ENCODE measurements around the gene FGR. TPM values are rescaled to one million over a fixed set of nuclear protein-coding genes. Genes with fewer than 3 reads are reported as not detected.

Gene FGR
- total and polyA plus RNA-seq, 2 of the 13 experiments (the other 11 are each of a cell fraction or from before 2014, with no cell fraction given) = not detected

DNA sequence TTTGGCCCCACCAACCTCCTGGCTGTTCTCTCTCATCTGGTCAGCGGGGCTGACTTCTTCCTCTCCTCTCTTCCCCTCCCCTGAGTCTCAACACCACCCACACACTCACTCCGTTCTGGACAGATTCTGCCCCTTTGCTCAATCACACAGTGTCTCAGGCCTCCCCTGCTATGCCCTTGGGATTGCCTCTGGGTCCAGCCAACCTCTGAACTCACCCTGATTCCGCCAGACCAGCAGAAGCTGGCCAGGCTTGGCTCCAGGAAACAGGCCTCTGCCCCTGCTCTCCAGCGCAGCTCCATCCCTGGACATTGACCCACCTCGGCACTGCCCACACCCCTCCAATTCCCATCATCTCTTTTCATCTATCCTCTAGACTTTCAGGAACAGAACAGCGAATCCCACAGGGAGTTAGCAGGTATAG is 53.2 kb downstream of the FGR start (continued):
- TF ChIP-seq MTA1 (CRISPR knock-in tag; IDR thresholded peaks at IDR 0.05; ENCODE audit: borderline replicate concordance) (peak; percentile 79; the same call in 1 of the 2 replicates), RBAK (CRISPR knock-in tag; IDR thresholded peaks at IDR 0.05) (no peak), ZNF234 (CRISPR knock-in tag; conservative IDR thresholded peaks at IDR 0.05) (no peak), ZNF382 (CRISPR knock-in tag; IDR thresholded peaks at IDR 0.05; ENCODE audit: borderline replicate concordance) (no peak), NFRKB (IDR thresholded peaks at IDR 0.05) (no peak), MXI1 (IDR thresholded peaks at IDR 0.05; ENCODE audit: borderline replicate concordance, low read depth, low read length) (no peak), HNF4A (CRISPR knock-in tag; IDR thresholded peaks at IDR 0.05) (peak; percentile 87), ZNF598 (CRISPR knock-in tag; IDR thresholded peaks at IDR 0.05; ENCODE audit: borderline replicate concordance) (0 out of 2 replicates have a peak, but pooled peaks have one; percentile 50), EHMT2 (IDR thresholded peaks at IDR 0.05; ENCODE audit: borderline replicate concordance, low read depth, low read length) (no peak), LCORL (IDR thresholded peaks at IDR 0.05) (no peak), LCORL (CRISPR knock-in tag; IDR thresholded peaks at IDR 0.05) (peak; percentile 48; the same call in 1 of the 2 replicates), HDAC2 (CRISPR knock-in tag; IDR thresholded peaks at IDR 0.05) (peak; percentile 65; the same call in 1 of the 2 replicates), HDAC1 (CRISPR knock-in tag; IDR thresholded peaks at IDR 0.05) (0 out of 2 replicates have a peak, but pooled peaks have one; percentile 21), CEBPG (CRISPR knock-in tag; IDR thresholded peaks at IDR 0.05) (peak; percentile 11; the same call in 1 of the 2 replicates), ZFP36L1 (CRISPR knock-in tag; IDR thresholded peaks at IDR 0.05) (no peak)
- TF ChIP-seq, protein P1, sequence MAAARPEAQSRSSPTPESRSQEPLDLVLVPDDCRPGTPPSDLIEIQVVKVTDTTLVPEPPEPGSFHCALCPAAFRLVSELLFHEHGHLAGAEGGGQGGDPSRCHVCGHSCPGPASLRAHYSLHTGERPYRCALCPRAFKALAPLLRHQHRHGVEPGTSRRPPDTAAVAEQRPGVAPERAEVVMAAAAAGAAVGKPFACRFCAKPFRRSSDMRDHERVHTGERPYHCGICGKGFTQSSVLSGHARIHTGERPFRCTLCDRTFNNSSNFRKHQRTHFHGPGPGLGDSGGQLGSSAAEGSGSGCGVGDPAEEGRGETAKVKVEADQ (CRISPR knock-in tag; IDR thresholded peaks at IDR 0.05; ENCODE audit: borderline replicate concordance) = no peak
- TF ChIP-seq, protein P2, sequence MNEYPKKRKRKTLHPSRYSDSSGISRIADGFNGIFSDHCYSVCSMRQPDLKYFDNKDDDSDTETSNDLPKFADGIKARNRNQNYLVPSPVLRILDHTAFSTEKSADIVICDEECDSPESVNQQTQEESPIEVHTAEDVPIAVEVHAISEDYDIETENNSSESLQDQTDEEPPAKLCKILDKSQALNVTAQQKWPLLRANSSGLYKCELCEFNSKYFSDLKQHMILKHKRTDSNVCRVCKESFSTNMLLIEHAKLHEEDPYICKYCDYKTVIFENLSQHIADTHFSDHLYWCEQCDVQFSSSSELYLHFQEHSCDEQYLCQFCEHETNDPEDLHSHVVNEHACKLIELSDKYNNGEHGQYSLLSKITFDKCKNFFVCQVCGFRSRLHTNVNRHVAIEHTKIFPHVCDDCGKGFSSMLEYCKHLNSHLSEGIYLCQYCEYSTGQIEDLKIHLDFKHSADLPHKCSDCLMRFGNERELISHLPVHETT (CRISPR knock-in tag; conservative IDR thresholded peaks at IDR 0.05) = no peak
- TF ChIP-seq, protein P3, sequence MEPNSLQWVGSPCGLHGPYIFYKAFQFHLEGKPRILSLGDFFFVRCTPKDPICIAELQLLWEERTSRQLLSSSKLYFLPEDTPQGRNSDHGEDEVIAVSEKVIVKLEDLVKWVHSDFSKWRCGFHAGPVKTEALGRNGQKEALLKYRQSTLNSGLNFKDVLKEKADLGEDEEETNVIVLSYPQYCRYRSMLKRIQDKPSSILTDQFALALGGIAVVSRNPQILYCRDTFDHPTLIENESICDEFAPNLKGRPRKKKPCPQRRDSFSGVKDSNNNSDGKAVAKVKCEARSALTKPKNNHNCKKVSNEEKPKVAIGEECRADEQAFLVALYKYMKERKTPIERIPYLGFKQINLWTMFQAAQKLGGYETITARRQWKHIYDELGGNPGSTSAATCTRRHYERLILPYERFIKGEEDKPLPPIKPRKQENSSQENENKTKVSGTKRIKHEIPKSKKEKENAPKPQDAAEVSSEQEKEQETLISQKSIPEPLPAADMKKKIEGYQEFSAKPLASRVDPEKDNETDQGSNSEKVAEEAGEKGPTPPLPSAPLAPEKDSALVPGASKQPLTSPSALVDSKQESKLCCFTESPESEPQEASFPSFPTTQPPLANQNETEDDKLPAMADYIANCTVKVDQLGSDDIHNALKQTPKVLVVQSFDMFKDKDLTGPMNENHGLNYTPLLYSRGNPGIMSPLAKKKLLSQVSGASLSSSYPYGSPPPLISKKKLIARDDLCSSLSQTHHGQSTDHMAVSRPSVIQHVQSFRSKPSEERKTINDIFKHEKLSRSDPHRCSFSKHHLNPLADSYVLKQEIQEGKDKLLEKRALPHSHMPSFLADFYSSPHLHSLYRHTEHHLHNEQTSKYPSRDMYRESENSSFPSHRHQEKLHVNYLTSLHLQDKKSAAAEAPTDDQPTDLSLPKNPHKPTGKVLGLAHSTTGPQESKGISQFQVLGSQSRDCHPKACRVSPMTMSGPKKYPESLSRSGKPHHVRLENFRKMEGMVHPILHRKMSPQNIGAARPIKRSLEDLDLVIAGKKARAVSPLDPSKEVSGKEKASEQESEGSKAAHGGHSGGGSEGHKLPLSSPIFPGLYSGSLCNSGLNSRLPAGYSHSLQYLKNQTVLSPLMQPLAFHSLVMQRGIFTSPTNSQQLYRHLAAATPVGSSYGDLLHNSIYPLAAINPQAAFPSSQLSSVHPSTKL (CRISPR knock-in tag; IDR thresholded peaks at IDR 0.05) = peak; percentile 30; the same call in 1 of the 2 replicates
- TF ChIP-seq, protein P4, sequence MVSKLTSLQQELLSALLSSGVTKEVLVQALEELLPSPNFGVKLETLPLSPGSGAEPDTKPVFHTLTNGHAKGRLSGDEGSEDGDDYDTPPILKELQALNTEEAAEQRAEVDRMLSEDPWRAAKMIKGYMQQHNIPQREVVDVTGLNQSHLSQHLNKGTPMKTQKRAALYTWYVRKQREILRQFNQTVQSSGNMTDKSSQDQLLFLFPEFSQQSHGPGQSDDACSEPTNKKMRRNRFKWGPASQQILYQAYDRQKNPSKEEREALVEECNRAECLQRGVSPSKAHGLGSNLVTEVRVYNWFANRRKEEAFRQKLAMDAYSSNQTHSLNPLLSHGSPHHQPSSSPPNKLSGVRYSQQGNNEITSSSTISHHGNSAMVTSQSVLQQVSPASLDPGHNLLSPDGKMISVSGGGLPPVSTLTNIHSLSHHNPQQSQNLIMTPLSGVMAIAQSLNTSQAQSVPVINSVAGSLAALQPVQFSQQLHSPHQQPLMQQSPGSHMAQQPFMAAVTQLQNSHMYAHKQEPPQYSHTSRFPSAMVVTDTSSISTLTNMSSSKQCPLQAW (CRISPR knock-in tag; IDR thresholded peaks at IDR 0.05) = no peak
- TF ChIP-seq, protein P5, sequence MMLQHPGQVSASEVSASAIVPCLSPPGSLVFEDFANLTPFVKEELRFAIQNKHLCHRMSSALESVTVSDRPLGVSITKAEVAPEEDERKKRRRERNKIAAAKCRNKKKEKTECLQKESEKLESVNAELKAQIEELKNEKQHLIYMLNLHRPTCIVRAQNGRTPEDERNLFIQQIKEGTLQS (CRISPR knock-in tag; IDR thresholded peaks at IDR 0.05) = no peak
- TF ChIP-seq, protein P6, sequence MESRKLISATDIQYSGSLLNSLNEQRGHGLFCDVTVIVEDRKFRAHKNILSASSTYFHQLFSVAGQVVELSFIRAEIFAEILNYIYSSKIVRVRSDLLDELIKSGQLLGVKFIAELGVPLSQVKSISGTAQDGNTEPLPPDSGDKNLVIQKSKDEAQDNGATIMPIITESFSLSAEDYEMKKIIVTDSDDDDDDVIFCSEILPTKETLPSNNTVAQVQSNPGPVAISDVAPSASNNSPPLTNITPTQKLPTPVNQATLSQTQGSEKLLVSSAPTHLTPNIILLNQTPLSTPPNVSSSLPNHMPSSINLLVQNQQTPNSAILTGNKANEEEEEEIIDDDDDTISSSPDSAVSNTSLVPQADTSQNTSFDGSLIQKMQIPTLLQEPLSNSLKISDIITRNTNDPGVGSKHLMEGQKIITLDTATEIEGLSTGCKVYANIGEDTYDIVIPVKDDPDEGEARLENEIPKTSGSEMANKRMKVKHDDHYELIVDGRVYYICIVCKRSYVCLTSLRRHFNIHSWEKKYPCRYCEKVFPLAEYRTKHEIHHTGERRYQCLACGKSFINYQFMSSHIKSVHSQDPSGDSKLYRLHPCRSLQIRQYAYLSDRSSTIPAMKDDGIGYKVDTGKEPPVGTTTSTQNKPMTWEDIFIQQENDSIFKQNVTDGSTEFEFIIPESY (CRISPR knock-in tag; IDR thresholded peaks at IDR 0.05) = peak; percentile 69; the same call in 1 of the 2 replicates
